GM12878 (cell line): ENCODE data around the gene FKBP11. TPM values are rescaled to one million over a fixed set of nuclear protein-coding genes. Genes with fewer than 3 reads are reported as not detected.
A peak's percentile ranks its signal among the peaks of the same experiment; 100 is the strongest.

Experiments
- ATAC-seq: fragments of 200-7000 bp; cut with Tn5 transposase; 3 replicates; pipeline ENCODE4 v1.9.1; 2020; ENCODE audit warnings: mild to moderate bottlenecking, moderate library complexity
- BruUV-seq: library from RNA; stranded (reverse); fragments of 400-500 nt; replicated peaks from 2 replicates; lab custom pipeline; 2021; lab: Mats Ljungman, UMichigan
- CTCF ChIA-PET: fragments of 300-600 bp; sonication (Branson Sonifier 250); formaldehyde crosslinking; extraction: SDS; loops from one replicate; lab custom pipeline; 2021; ENCODE audit warnings: inconsistent platforms; lab: Yijun Ruan, JAX
- POLR2A ChIA-PET: fragments of 350-600 bp; formaldehyde crosslinking; extraction: SDS; loops from one replicate; lab custom pipeline; 2021; ENCODE audit warnings: inconsistent platforms; lab: Charles Lee
- RAD21 ChIA-PET: fragments of 300-600 bp; sonication (Branson Sonifier 250); formaldehyde crosslinking; loops from one replicate; lab custom pipeline; 2023; ENCODE audit warnings: antibody characterized with exemption; ENCODE audit not compliant: unreplicated experiment; lab: Charles Lee
- SMC1A ChIA-PET: fragments of 300-600 bp; sonication (Branson Sonifier 250); formaldehyde crosslinking; loops from one replicate; lab custom pipeline; 2023; ENCODE audit not compliant: unreplicated experiment, uncharacterized antibody; lab: Charles Lee
- DNase-seq: peaks from one replicate; pipeline ENCODE4 v3.0.0-alpha.2; 2011; ENCODE audit warnings: low read depth, low spot score
- FAIRE-seq: peaks from 3 replicates; lab custom pipeline; 2011; peaks lifted over from hg19 to GRCh38; lab: Jason Lieb, UNC
- H2AFZ ChIP-seq: 2 replicates; pipeline ENCODE4 v1.6.0; 2011; ENCODE audit warnings: low read depth, low read length, control low read depth; ENCODE audit not compliant: control insufficient read depth
- H3K27ac ChIP-seq: 2 replicates; pipeline ENCODE4 v1.5.1; 2011; ENCODE audit warnings: control low read depth; ENCODE audit not compliant: control insufficient read depth, insufficient read depth
- H3K27me3 ChIP-seq, 2 experiments: replicated peaks in 1 of 2; 2 replicates each; pipeline versions ENCODE4 v1.6.0 to v1.6.1; 2011; ENCODE audit warnings: low read length in 1 of 2; ENCODE audit not compliant: control insufficient read depth in 2 of 2, insufficient read depth in 2 of 2
- H3K36me3 ChIP-seq, 2 experiments: 2 replicates each; pipeline ENCODE4 v1.5.1; 2011; ENCODE audit warnings: low read length in 1 of 2; ENCODE audit not compliant: control insufficient read depth in 2 of 2, insufficient read depth in 2 of 2
- H3K4me1 ChIP-seq: 2 replicates; pipeline ENCODE4 v1.6.1; 2011; ENCODE audit warnings: mild to moderate bottlenecking, low read length, moderate library complexity, mixed read lengths; ENCODE audit not compliant: control insufficient read depth, insufficient read depth
- H3K4me2 ChIP-seq: 2 replicates; pipeline ENCODE4 v1.6.0; 2011; ENCODE audit warnings: control low read depth; ENCODE audit not compliant: control insufficient read depth, insufficient read depth
- H3K4me3 ChIP-seq: fragments of 200-600 bp; sonication (generic); 2 replicates; pipeline ENCODE4 v1.5.1; 2016
- H3K79me2 ChIP-seq: 2 replicates; pipeline ENCODE4 v1.6.0; 2011; ENCODE audit warnings: low read length; ENCODE audit not compliant: control insufficient read depth, insufficient read depth
- H3K9ac ChIP-seq: 2 replicates; pipeline ENCODE4 v1.8.0; 2011; ENCODE audit warnings: low read length, control low read depth, mixed read lengths; ENCODE audit not compliant: control insufficient read depth, insufficient read depth
- H3K9me3 ChIP-seq: replicated peaks from 3 replicates; pipeline ENCODE4 v1.5.1; 2011; ENCODE audit warnings: mild to moderate bottlenecking, low read length; ENCODE audit not compliant: control insufficient read depth, insufficient read depth
- H4K20me1 ChIP-seq: 2 replicates; pipeline ENCODE4 v1.6.0; 2011; ENCODE audit not compliant: control insufficient read depth, insufficient read depth
- CBX5 ChIP-seq: sonication (generic); IDR thresholded peaks from 2 replicates; pipeline ENCODE4 v1.6.1; 2016; ENCODE audit warnings: low read depth, moderate library complexity, mild to moderate bottlenecking, inconsistent platforms
- CHD2 ChIP-seq: IDR thresholded peaks from 2 replicates; pipeline ENCODE4 v1.6.1; 2011; ENCODE audit warnings: low read depth, low read length, improper control_type of control experiment, borderline replicate concordance
- ESRRA ChIP-seq: IDR thresholded peaks from 2 replicates; pipeline ENCODE4 v1.6.1; 2012; ENCODE audit warnings: mild to moderate bottlenecking, low read length, improper control_type of control experiment
- ETV6 ChIP-seq, 2 experiments: fragments of 450-650 bp in 1 of 2; IDR thresholded peaks in 1 of 2; conservative IDR thresholded peaks in 1 of 2; 2 replicates each; pipeline ENCODE4 v1.6.1; 2014; ENCODE audit warnings: antibody characterized with exemption in 1 of 2, borderline replicate concordance in 1 of 2, low read depth in 1 of 2, mild to moderate bottlenecking in 1 of 2, moderate library complexity in 1 of 2
- IKZF1 ChIP-seq: fragments of 450-650 bp; conservative IDR thresholded peaks from 2 replicates; pipeline ENCODE4 v1.6.1; 2017; ENCODE audit warnings: antibody characterized with exemption, mild to moderate bottlenecking
- MEF2B ChIP-seq: fragments of 450-650 bp; IDR thresholded peaks from 2 replicates; pipeline ENCODE4 v1.6.1; 2018; ENCODE audit warnings: mild to moderate bottlenecking, moderate library complexity; ENCODE audit not compliant: partially characterized antibody, poor library complexity, severe bottlenecking
- NBN ChIP-seq: fragments of 450-650 bp; IDR thresholded peaks from 2 replicates; pipeline ENCODE4 v1.6.1; 2016
- PML ChIP-seq: IDR thresholded peaks from 2 replicates; pipeline ENCODE4 v1.6.1; 2012; ENCODE audit warnings: low read length, inconsistent platforms
- SRF ChIP-seq, 2 experiments: IDR thresholded peaks; 2 replicates each; pipeline ENCODE4 v1.6.1; 2011; ENCODE audit warnings: low read depth in 2 of 2, low read length in 2 of 2, mild to moderate bottlenecking in 1 of 2, moderate library complexity in 1 of 2
- WGBS: methylation state at CpG from one replicate; pipeline ENCODE4 v1.1.6; 2016; ENCODE audit warnings: low lambda C conversion rate; ENCODE audit not compliant: insufficient replicate concordance, insufficient coverage; ENCODE audit errors: missing lambda C conversion rate; 5-methylcytosine and 5-hydroxymethylcytosine counted together
- in situ Hi-C: fragments of 300-500 bp; cut with MboI; formaldehyde crosslinking; loops from 9 replicates; pipeline ENCODE4 v1.14.3; 2018; ENCODE audit warnings: mixed read lengths
- intact Hi-C: fragments of 100-400 bp; cut with micrococcal nuclease; formaldehyde crosslinking; loops from one replicate; pipeline ENCODE4 v1.14.2; 2022; ENCODE audit not compliant: unreplicated experiment
- polyA plus RNA-seq, 11 experiments: library from polyadenylated mRNA; depleted of rRNA in 4 of 11; unstranded in 6 of 11; stranded (reverse) in 5 of 11; fragments of >200 nt; fragmentation: Nextera tagmentation in 4 of 11; fragmentation: Illumina TruSeq in 1 of 11; extraction: Ambion mirVana in 4 of 11; extraction: Trizol in 1 of 11; gene quantifications; 1 replicate in 1 of 11; 2 replicates in 10 of 11; pipeline versions ENCODE4 v1.2.1 to v1.2.3, GENCODE V29; 2011 to 2016; ENCODE audit warnings: inconsistent platforms in 2 of 11, missing spikeins in 2 of 11, low read depth in 1 of 11
- total RNA-seq, 4 experiments: library from RNA; depleted of rRNA in 3 of 4; stranded (reverse); fragments of >200 nt in 3 of 4; fragmentation: Illumina TruSeq in 1 of 4; extraction: Trizol in 1 of 4; gene quantifications; 2 replicates each; pipeline versions ENCODE4 v1.2.1 to v1.2.3, GENCODE V29; 2013 to 2021

Gene FKBP11
- total and polyA plus RNA-seq, 10 of the 15 experiments (the other 5 are each of a cell fraction or from before 2014, with no cell fraction given) = 25.0 to 135 (median 56.5) TPM

DNA sequence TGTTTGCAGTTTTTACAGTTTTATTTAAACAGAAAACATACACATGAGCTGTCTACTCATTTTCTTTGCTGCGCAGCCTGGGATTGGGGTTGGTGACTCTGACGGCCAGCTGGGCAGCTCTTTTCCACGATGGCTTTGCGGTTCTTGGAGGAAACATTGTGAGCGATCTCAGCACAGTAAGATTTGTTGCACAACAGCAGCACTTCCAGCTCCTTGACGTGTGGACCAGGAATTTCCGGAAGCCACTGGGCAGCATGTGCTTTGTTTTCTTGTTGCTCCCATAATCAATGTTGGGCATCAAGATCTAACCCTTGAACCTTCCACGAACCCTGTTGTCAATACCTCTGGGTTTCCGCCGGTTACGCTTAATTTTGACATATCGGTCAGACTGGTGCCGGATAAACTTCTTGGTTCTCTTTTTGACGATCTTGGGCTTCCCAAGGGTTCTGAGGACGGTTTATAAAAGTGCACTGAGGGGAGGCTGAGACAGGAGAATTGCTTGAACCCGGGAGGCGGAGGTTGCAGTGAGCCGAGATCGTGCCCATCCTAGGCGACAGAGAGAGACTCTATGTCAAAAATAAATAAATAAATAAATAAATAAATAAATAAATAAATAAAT is 21.8 kb downstream of the FKBP11 start:
- ATAC-seq = peak; percentile 52
- H3K4me1 ChIP-seq = peaks cover 8% of the 10 kb centered on the region; the same call in 1 of the 2 replicates
- ChIA-PET RAD21 (interaction anchor here (1.5 to 6.3 kb wide), 4 partner anchors 12 to 85 kb away, joined by 3 to 49 read pairs (median 10); partner anchors contain the start of gene DDX23), POLR2A (interaction anchor here (0.9 to 5.5 kb wide), 5 partner anchors 38 to 207 kb away, joined by 3 to 36 read pairs (median 5); partner anchors contain the start of genes ARF3, LMBR1L and RND1), CTCF (interaction anchor here (0.6 to 7.0 kb wide), 36 partner anchors 10 to 293 kb away, joined by 3 to 112 read pairs (median 6); partner anchors contain the start of genes DDX23, FKBP11, RND1 and WNT1), SMC1A (interaction anchor here (0.7 to 4.5 kb wide), 12 partner anchors 11 to 85 kb away, joined by 3 to 20 read pairs (median 4); partner anchors contain the start of genes ARF3, DDX23, FKBP11 and RND1)
- peak overlapping the region; percentile 74 for H3K4me2 ChIP-seq
- no peaks in the 10 kb centered on the region for H3K36me3 ChIP-seq
- intact Hi-C loops = loop anchor here (5.0 kb wide), 1 partner anchor 94 kb away; the partner anchor contains the start of gene DDN
- WGBS = 74% methylated on average over 20 of the region's 20 CpGs
- DNase-seq = no peak
- no TSS peak for BruUV-seq
- in situ Hi-C loops = no loop called here
- H3K9me3 ChIP-seq = no peaks in the 10 kb centered on the region
- no peaks in the 10 kb centered on the region; a peak in 1 of 4 replicates for H3K27me3 ChIP-seq
- no peak overlapping the region for H3K27ac ChIP-seq
- no peak for TF ChIP-seq ESRRA
- TF ChIP-seq CHD2 = no peak
- TF ChIP-seq ETV6 (conservative IDR thresholded peaks at IDR 0.05 in 1 of 2, IDR thresholded peaks at IDR 0.05 in 1 of 2; ENCODE audit: borderline replicate concordance in 1 of 2, low read depth in 1 of 2) = no peak
- TF ChIP-seq MEF2B = no peak
- TF ChIP-seq PML = no peak
- no peak for TF ChIP-seq SRF (IDR thresholded peaks at IDR 0.05; ENCODE audit: low read depth in 2 of 2, low read length in 2 of 2)
- no peak for TF ChIP-seq CBX5
- no peak for TF ChIP-seq IKZF1
- TF ChIP-seq NBN = 0 out of 2 replicates have a peak, but pooled peaks have one; percentile 33
- no peak overlapping the region for H3K9ac ChIP-seq
- no peaks in the 10 kb centered on the region for H3K79me2 ChIP-seq
- no peak for FAIRE-seq
- 0 out of 2 replicates have a peak overlapping the region, but pooled peaks have one; percentile 22 for H3K4me3 ChIP-seq
- H2AFZ ChIP-seq = peak overlapping the region; percentile 31
- H4K20me1 ChIP-seq = no peaks in the 10 kb centered on the region
